Kidney epithelial cell (primary cell): Measurements from ENCODE around the gene SNRPA1. TPM values are rescaled to one million over a fixed set of nuclear protein-coding genes. Genes with fewer than 3 reads are reported as not detected.
A peak's percentile ranks its signal among the peaks of the same experiment; 100 is the strongest.

Experiments
- DNase-seq: peaks from one replicate; pipeline ENCODE4 v3.0.0-alpha.2; 2010; ENCODE audit warnings: low read depth
- H3K27me3 ChIP-seq: 2 replicates; pipeline ENCODE4 v1.6.0; 2011; ENCODE audit warnings: low read length; ENCODE audit not compliant: control insufficient read depth, insufficient read depth
- H3K36me3 ChIP-seq: 2 replicates; pipeline ENCODE4 v1.5.1; 2011; ENCODE audit warnings: low read length; ENCODE audit not compliant: control insufficient read depth, insufficient read depth
- H3K4me3 ChIP-seq: 2 replicates; pipeline ENCODE4 v1.5.1; 2011; ENCODE audit warnings: low read depth, mild to moderate bottlenecking, control low read depth, low read length
- CTCF ChIP-seq: IDR thresholded peaks from 2 replicates; pipeline ENCODE4 v1.5.1; 2011; ENCODE audit warnings: mild to moderate bottlenecking, moderate library complexity, low read length, control low read depth, inconsistent platforms; ENCODE audit not compliant: insufficient read depth, poor library complexity, severe bottlenecking
- total RNA-seq: library from RNA; depleted of rRNA; stranded (reverse); fragments of >200 nt; gene quantifications from 2 replicates; pipeline ENCODE4 v1.2.3, GENCODE V29; 2015

Gene SNRPA1
- total RNA-seq, 1 donor from 2014 or later = 39.8 TPM

- H3K4me3 ChIP-seq = no peak overlapping the region
- no peak for TF ChIP-seq CTCF
- no peak for DNase-seq
- H3K36me3 ChIP-seq = no peaks in the 10 kb centered on the region
- H3K27me3 ChIP-seq = peaks cover 3% of the 10 kb centered on the region
These were observed 39.3 kb downstream of the SNRPA1 start for GRCh38 chr15:101255615-101256241.

- no peak for TF ChIP-seq CTCF
- Histone ChIP-seq H3K36me3 (no peaks in the 10 kb centered on the region), H3K27me3 (peaks cover 3% of the 10 kb centered on the region), H3K4me3 (no peak overlapping the region)
- no peak for DNase-seq
These were observed 40.0 kb downstream of the SNRPA1 start for GRCh38 chr15:101255051-101255395.

- TF ChIP-seq CTCF = no peak
- no peaks in the 10 kb centered on the region for H3K36me3 ChIP-seq
- DNase-seq = no peak
- H3K27me3 ChIP-seq = peaks cover 3% of the 10 kb centered on the region
- H3K4me3 ChIP-seq = no peak overlapping the region
These were observed 40.6 kb downstream of the SNRPA1 start for GRCh38 chr15:101254157-101255050.

- Histone ChIP-seq H3K36me3 (no peaks in the 10 kb centered on the region), H3K27me3 (no peaks in the 10 kb centered on the region), H3K4me3 (peak overlapping the region; percentile 76)
- no peak for TF ChIP-seq CTCF
- no peak for DNase-seq
These were observed 42.2 kb downstream of the SNRPA1 start for GRCh38 chr15:101252836-101253235.

GRCh38 chr15:101251830-101252820 is 42.9 kb downstream of the SNRPA1 start, which contains the start of gene CHSY1:
CHSY1 (minus strand) TSS chr15:101252048; CDS start chr15:101251456, 592 bp downstream.
- TF ChIP-seq CTCF = no peak
- H3K36me3 ChIP-seq = no peaks in the 10 kb centered on the region
- no peaks in the 10 kb centered on the region for H3K27me3 ChIP-seq
- no peak for DNase-seq
- H3K4me3 ChIP-seq = peak within 1 kb of the TSS; percentile 76
